A549 (cell line): ENCODE data around the gene ZFAND6. TPM values are rescaled to one million over a fixed set of nuclear protein-coding genes. Genes with fewer than 3 reads are reported as not detected.

ENCODE experiments used
- ATAC-seq, 2 experiments: fragments of 200-7000 bp in 1 of 2; fragments of >200 bp in 1 of 2; cut with Nextera tagmentation in 1 of 2; cut with Tn5 transposase in 1 of 2; 3 replicates each; pipeline versions ENCODE4 v1.8.0 to v1.9.1; 2018 to 2020; ENCODE audit warnings: mild to moderate bottlenecking in 1 of 2, moderate library complexity in 1 of 2
- CTCF ChIA-PET: fragments of 300-600 bp; sonication (Branson Sonifier 250); formaldehyde crosslinking; extraction: SDS; loops from one replicate; lab custom pipeline; 2021; ENCODE audit warnings: antibody characterized with exemption, inconsistent platforms; lab: Yijun Ruan, JAX
- POLR2A ChIA-PET: fragments of 350-600 bp; formaldehyde crosslinking; extraction: SDS; loops from one replicate; lab custom pipeline; 2021; ENCODE audit warnings: antibody characterized with exemption, inconsistent platforms; lab: Yijun Ruan, JAX
- DNase-seq, 2 experiments: peaks; one replicate each; pipeline versions ENCODE4 v3.0.0 to v3.0.0-alpha.2; 2011 to 2016; ENCODE audit warnings: low read depth in 1 of 2, low spot score in 1 of 2
- FAIRE-seq: peaks from 2 replicates; lab custom pipeline; 2011; peaks lifted over from hg19 to GRCh38; lab: Jason Lieb, UNC
- H3K27ac ChIP-seq, 2 experiments: fragments of >200 bp; sonication (Bioruptor Twin); formaldehyde crosslinking; 3 replicates each; pipeline ENCODE4 v1.5.1; 2016 to 2017
- H3K4me1 ChIP-seq: fragments of >200 bp; sonication (Bioruptor Twin); formaldehyde crosslinking; 3 replicates; pipeline ENCODE4 v1.6.1; 2016
- H3K4me2 ChIP-seq: fragments of >200 bp; sonication (Bioruptor Twin); formaldehyde crosslinking; 3 replicates; pipeline ENCODE4 v1.6.1; 2016
- H3K4me3 ChIP-seq: fragments of >200 bp; sonication (Bioruptor Twin); formaldehyde crosslinking; 3 replicates; pipeline ENCODE4 v1.5.1; 2016
- H3K9me3 ChIP-seq: fragments of >200 bp; sonication (Bioruptor Twin); formaldehyde crosslinking; 3 replicates; pipeline ENCODE4 v1.6.1; 2016
- EHF ChIP-seq: fragments of 250-450 bp; sonication (Bioruptor Pico); IDR thresholded peaks from 2 replicates; pipeline ENCODE4 v1.5.0; 2020; ENCODE audit warnings: mild to moderate bottlenecking
- HOXB13 ChIP-seq: fragments of 250-450 bp; sonication (Bioruptor Pico); IDR thresholded peaks from 2 replicates; pipeline ENCODE4 v1.5.0; 2020; ENCODE audit warnings: low read depth, mild to moderate bottlenecking, moderate library complexity
- JUN ChIP-seq, 2 experiments: fragments of >200 bp; sonication (Bioruptor Twin); formaldehyde crosslinking; IDR thresholded peaks; 2 replicates in 1 of 2; 3 replicates in 1 of 2; pipeline ENCODE4 v1.6.1; 2016 to 2017
- MAX ChIP-seq: IDR thresholded peaks from 2 replicates; pipeline ENCODE4 v1.6.1; 2012
- MAZ ChIP-seq: fragments of 150-350 bp; IDR thresholded peaks from 2 replicates; pipeline ENCODE4 v1.6.1; 2014; ENCODE audit warnings: antibody characterized with exemption, low read depth, low read length, borderline replicate concordance
- NR3C1 ChIP-seq: fragments of >200 bp; sonication (Bioruptor Twin); formaldehyde crosslinking; IDR thresholded peaks from 3 replicates; pipeline ENCODE4 v1.6.1; 2017
- PBX3 ChIP-seq: IDR thresholded peaks from 2 replicates; pipeline ENCODE4 v1.6.1; 2012
- RAD21 ChIP-seq, 2 experiments: fragments of >200 bp in 1 of 2; sonication (Bioruptor Twin) in 1 of 2; formaldehyde crosslinking in 1 of 2; IDR thresholded peaks in 1 of 2; conservative IDR thresholded peaks in 1 of 2; 2 replicates in 1 of 2; 3 replicates in 1 of 2; pipeline ENCODE4 v1.6.1; 2012 to 2018; ENCODE audit warnings: inconsistent platforms in 1 of 2
- RARB ChIP-seq: fragments of 250-450 bp; sonication (Bioruptor Pico); IDR thresholded peaks from 2 replicates; pipeline ENCODE4 v1.8.0; 2021; ENCODE audit warnings: mild to moderate bottlenecking, moderate library complexity
- RCOR1 ChIP-seq: fragments of 150-350 bp; IDR thresholded peaks from 2 replicates; pipeline ENCODE4 v1.6.1; 2014; ENCODE audit warnings: antibody characterized with exemption, low read length, low read depth
- ZFP36 ChIP-seq: fragments of 450-650 bp; IDR thresholded peaks from 2 replicates; pipeline ENCODE4 v1.6.1; 2014; ENCODE audit warnings: borderline replicate concordance; ENCODE audit not compliant: partially characterized antibody
- ZNF302 ChIP-seq: fragments of 250-450 bp; sonication (Bioruptor Pico); IDR thresholded peaks from 2 replicates; pipeline ENCODE4 v1.9.0; 2021; ENCODE audit warnings: inconsistent platforms, mild to moderate bottlenecking, moderate library complexity
- ZSCAN20 ChIP-seq: fragments of 250-450 bp; sonication (Bioruptor Pico); IDR thresholded peaks from 2 replicates; pipeline ENCODE4 v1.8.0; 2022; ENCODE audit warnings: mild to moderate bottlenecking, moderate library complexity
- WGBS: methylation state at CpG from one replicate; pipeline ENCODE4 v1.1.6; 2017; ENCODE audit errors: missing lambda C conversion rate; 5-methylcytosine and 5-hydroxymethylcytosine counted together
- polyA plus RNA-seq, 4 experiments: library from polyadenylated mRNA; depleted of rRNA in 3 of 4; stranded (reverse); fragments of >200 nt; fragmentation: RNase III in 1 of 4; extraction: RNeasy Plus Mini Kit Qiagen cat#74134 plus additional on column Dnase treatment in 1 of 4; gene quantifications; 2 replicates in 3 of 4; 3 replicates in 1 of 4; pipeline ENCODE4 v1.2.3, GENCODE V29; 2011 to 2017
- TF ChIP-seq, protein P1 (sequence below): fragments of 200-600 bp; sonication (generic); IDR thresholded peaks from 2 replicates; pipeline ENCODE4 v1.6.1; 2016; ENCODE audit warnings: antibody characterized with exemption, mild to moderate bottlenecking, moderate library complexity
- TF ChIP-seq, protein P2 (sequence below): fragments of >200 bp; sonication (Bioruptor Twin); formaldehyde crosslinking; IDR thresholded peaks from 3 replicates; pipeline ENCODE4 v1.5.1; 2016

ZFAND6 gene
- polyA plus RNA-seq, 2 of the 4 experiments (the other 2 are of a cell fraction): 152 to 307 TPM

DNA sequence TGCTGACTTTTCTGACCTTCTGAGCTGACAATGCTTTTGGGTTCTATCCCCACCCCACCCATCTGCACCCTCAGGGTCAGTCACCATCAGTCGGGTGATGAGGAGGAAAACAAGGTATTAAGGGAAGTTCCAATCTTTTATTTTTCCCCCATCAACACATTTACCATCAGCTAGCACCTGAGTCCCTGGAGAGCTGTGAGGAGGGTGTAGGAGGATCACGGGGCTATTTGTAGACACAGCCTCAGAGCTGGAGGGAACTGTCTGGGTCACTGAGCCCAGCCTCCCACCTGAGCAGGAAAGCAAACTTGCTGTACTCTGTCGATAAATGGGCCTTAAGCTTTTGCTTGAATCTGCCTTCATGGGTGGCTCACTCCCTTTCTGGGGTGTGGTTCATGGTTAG lies 24.8 kb upstream of the ZFAND6 start (continued):
- TF ChIP-seq, protein P1, sequence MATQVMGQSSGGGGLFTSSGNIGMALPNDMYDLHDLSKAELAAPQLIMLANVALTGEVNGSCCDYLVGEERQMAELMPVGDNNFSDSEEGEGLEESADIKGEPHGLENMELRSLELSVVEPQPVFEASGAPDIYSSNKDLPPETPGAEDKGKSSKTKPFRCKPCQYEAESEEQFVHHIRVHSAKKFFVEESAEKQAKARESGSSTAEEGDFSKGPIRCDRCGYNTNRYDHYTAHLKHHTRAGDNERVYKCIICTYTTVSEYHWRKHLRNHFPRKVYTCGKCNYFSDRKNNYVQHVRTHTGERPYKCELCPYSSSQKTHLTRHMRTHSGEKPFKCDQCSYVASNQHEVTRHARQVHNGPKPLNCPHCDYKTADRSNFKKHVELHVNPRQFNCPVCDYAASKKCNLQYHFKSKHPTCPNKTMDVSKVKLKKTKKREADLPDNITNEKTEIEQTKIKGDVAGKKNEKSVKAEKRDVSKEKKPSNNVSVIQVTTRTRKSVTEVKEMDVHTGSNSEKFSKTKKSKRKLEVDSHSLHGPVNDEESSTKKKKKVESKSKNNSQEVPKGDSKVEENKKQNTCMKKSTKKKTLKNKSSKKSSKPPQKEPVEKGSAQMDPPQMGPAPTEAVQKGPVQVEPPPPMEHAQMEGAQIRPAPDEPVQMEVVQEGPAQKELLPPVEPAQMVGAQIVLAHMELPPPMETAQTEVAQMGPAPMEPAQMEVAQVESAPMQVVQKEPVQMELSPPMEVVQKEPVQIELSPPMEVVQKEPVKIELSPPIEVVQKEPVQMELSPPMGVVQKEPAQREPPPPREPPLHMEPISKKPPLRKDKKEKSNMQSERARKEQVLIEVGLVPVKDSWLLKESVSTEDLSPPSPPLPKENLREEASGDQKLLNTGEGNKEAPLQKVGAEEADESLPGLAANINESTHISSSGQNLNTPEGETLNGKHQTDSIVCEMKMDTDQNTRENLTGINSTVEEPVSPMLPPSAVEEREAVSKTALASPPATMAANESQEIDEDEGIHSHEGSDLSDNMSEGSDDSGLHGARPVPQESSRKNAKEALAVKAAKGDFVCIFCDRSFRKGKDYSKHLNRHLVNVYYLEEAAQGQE: no peak
- TF ChIP-seq NR3C1: no peak
- no peak for TF ChIP-seq ZNF302 (CRISPR knock-in tag)

- ChIA-PET POLR2A (no interaction called here), CTCF (interaction anchor here (1.6 kb wide), 1 partner anchor 29 kb away, joined by 3 read pairs; no protein-coding TSS in a partner anchor)
- Histone ChIP-seq H3K4me2 (no peak overlapping the region), H3K27ac (no peak overlapping the region), H3K4me1 (peaks cover 16% of the 10 kb centered on the region), H3K9me3 (no peaks in the 10 kb centered on the region), H3K4me3 (no peak overlapping the region)
- no peak for FAIRE-seq
- no peak for ATAC-seq
- no peak for DNase-seq
- TF ChIP-seq, protein P1: no peak
- TF ChIP-seq RAD21 (conservative IDR thresholded peaks at IDR 0.05 in 1 of 2, IDR thresholded peaks at IDR 0.05 in 1 of 2) (no peak), PBX3 (no peak), RARB (CRISPR knock-in tag) (no peak), HOXB13 (no peak), ZFP36 (no peak), MAX (no peak), EHF (CRISPR knock-in tag) (no peak), ZSCAN20 (CRISPR knock-in tag) (no peak), RCOR1 (no peak), JUN (IDR thresholded peaks at IDR 0.05) (no peak), MAZ (no peak)
- TF ChIP-seq, protein P2, sequence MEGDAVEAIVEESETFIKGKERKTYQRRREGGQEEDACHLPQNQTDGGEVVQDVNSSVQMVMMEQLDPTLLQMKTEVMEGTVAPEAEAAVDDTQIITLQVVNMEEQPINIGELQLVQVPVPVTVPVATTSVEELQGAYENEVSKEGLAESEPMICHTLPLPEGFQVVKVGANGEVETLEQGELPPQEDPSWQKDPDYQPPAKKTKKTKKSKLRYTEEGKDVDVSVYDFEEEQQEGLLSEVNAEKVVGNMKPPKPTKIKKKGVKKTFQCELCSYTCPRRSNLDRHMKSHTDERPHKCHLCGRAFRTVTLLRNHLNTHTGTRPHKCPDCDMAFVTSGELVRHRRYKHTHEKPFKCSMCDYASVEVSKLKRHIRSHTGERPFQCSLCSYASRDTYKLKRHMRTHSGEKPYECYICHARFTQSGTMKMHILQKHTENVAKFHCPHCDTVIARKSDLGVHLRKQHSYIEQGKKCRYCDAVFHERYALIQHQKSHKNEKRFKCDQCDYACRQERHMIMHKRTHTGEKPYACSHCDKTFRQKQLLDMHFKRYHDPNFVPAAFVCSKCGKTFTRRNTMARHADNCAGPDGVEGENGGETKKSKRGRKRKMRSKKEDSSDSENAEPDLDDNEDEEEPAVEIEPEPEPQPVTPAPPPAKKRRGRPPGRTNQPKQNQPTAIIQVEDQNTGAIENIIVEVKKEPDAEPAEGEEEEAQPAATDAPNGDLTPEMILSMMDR: no peak
- 56% methylated on average over 1 of the region's 1 CpG for WGBS
These were observed 23.4 kb upstream of the ZFAND6 start for GRCh38 chr15:80036071-80036470.
